IPS-11a (cell line): ENCODE measurements around the gene SKAP1.
"Not testable (repeated sequence)": the region's sequence is repeated elsewhere in the genome, so short reads cannot be mapped to it uniquely, and the experiment has no call there.

Experiments
- H3K4me3 ChIP-seq: one replicate; pipeline ENCODE4 v1.5.1; 2013; ENCODE audit warnings: low read depth, low read length, control low read depth

Gene SKAP1

GRCh38 chr17:48251950-48252349, 178.1 kb downstream of the SKAP1 start:
- H3K4me3 ChIP-seq, result no peak overlapping the region

GRCh38 chr17:48250949-48251348, 179.1 kb downstream of the SKAP1 start:
- no peak overlapping the region for H3K4me3 ChIP-seq

GRCh38 chr17:48250059-48250458, 180.0 kb downstream of the SKAP1 start:
- H3K4me3 ChIP-seq, result not testable (repeated sequence)

GRCh38 chr17:48247603-48248002, 182.4 kb downstream of the SKAP1 start:
- H3K4me3 ChIP-seq, result no peak overlapping the region

- H3K4me3 ChIP-seq, result no peak overlapping the region
These were observed 183.0 kb downstream of the SKAP1 start for GRCh38 chr17:48247038-48247437.

GRCh38 chr17:48246612-48247011, 183.4 kb downstream of the SKAP1 start:
- H3K4me3 ChIP-seq, result no peak overlapping the region

GRCh38 chr17:48245465-48246033, 184.5 kb downstream of the SKAP1 start:
- H3K4me3 ChIP-seq, result not testable (repeated sequence)

- no peak overlapping the region for H3K4me3 ChIP-seq
These were observed 185.2 kb downstream of the SKAP1 start for GRCh38 chr17:48244814-48245213.

GRCh38 chr17:48244121-48244711, 185.8 kb downstream of the SKAP1 start:
- no peak overlapping the region for H3K4me3 ChIP-seq

GRCh38 chr17:48241770-48242497, 188.1 kb downstream of the SKAP1 start:
- no peak overlapping the region for H3K4me3 ChIP-seq

GRCh38 chr17:48241131-48241591, 188.9 kb downstream of the SKAP1 start:
- H3K4me3 ChIP-seq, result no peak overlapping the region

- no peak overlapping the region for H3K4me3 ChIP-seq
These were observed 189.4 kb downstream of the SKAP1 start for GRCh38 chr17:48240562-48241130.

- no peak overlapping the region for H3K4me3 ChIP-seq
These were observed 189.9 kb downstream of the SKAP1 start for GRCh38 chr17:48240122-48240521.

GRCh38 chr17:48239603-48239995, 190.4 kb downstream of the SKAP1 start:
- no peak overlapping the region for H3K4me3 ChIP-seq

GRCh38 chr17:48238933-48239602, 190.9 kb downstream of the SKAP1 start:
- H3K4me3 ChIP-seq, result no peak overlapping the region

GRCh38 chr17:48237456-48237855, 192.6 kb downstream of the SKAP1 start:
- H3K4me3 ChIP-seq, result no peak overlapping the region

GRCh38 chr17:48236681-48237134, 193.3 kb downstream of the SKAP1 start:
- H3K4me3 ChIP-seq, result no peak overlapping the region

GRCh38 chr17:48234922-48235321, 195.1 kb downstream of the SKAP1 start:
- no peak overlapping the region for H3K4me3 ChIP-seq

GRCh38 chr17:48231995-48232959, 197.7 kb downstream of the SKAP1 start:
- no peak overlapping the region for H3K4me3 ChIP-seq

- no peak overlapping the region for H3K4me3 ChIP-seq
These were observed 200.1 kb downstream of the SKAP1 start for GRCh38 chr17:48229936-48230335.
